ENCODE data around the gene CARD6.

DNA sequence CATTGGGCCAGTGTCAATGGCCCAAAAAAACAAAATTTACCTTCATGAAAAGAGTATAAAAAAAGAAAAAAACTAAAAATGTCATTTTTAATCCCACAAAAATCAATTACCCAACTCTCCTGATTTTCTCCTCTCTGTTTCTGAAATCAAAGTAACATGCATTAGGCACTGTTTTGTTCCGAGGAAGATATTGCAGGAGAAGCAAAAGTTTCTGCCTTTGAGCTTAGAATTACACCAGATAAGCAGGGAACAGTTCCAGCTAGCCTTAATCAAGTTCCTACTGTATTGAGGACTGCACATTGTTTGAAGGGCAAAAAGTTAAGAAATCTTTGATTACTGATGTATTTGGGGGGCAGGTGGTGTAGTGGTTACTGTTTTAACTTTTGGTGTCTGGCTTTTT is 41.9 kb upstream of the CARD6 start:
- TF ChIP-seq, protein P1, sequence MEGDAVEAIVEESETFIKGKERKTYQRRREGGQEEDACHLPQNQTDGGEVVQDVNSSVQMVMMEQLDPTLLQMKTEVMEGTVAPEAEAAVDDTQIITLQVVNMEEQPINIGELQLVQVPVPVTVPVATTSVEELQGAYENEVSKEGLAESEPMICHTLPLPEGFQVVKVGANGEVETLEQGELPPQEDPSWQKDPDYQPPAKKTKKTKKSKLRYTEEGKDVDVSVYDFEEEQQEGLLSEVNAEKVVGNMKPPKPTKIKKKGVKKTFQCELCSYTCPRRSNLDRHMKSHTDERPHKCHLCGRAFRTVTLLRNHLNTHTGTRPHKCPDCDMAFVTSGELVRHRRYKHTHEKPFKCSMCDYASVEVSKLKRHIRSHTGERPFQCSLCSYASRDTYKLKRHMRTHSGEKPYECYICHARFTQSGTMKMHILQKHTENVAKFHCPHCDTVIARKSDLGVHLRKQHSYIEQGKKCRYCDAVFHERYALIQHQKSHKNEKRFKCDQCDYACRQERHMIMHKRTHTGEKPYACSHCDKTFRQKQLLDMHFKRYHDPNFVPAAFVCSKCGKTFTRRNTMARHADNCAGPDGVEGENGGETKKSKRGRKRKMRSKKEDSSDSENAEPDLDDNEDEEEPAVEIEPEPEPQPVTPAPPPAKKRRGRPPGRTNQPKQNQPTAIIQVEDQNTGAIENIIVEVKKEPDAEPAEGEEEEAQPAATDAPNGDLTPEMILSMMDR (IDR thresholded peaks at IDR 0.05; ENCODE audit: insufficient read depth, low read depth, low read length), result no peak
- TF ChIP-seq EZH2 (IDR thresholded peaks at IDR 0.05; ENCODE audit: insufficient read depth, low read length), result no peak
